HEK293T (cell line): ENCODE measurements around the gene MCTP2.

Source experiments
- ARNT ChIP-seq: fragments of 450-650 bp; IDR thresholded peaks from 2 replicates; pipeline ENCODE4 v1.6.1; 2017; ENCODE audit warnings: mild to moderate bottlenecking
- BHLHE40 ChIP-seq: fragments of 450-650 bp; IDR thresholded peaks from 2 replicates; pipeline ENCODE4 v1.6.1; 2016; ENCODE audit warnings: mild to moderate bottlenecking, moderate library complexity, borderline replicate concordance
- ELF4 ChIP-seq: fragments of 450-650 bp; IDR thresholded peaks from 2 replicates; pipeline ENCODE4 v1.6.1; 2017; ENCODE audit warnings: antibody characterized with exemption
- FOXA1 ChIP-seq: fragments of 450-650 bp; IDR thresholded peaks from 2 replicates; pipeline ENCODE4 v1.6.1; 2016; ENCODE audit warnings: mild to moderate bottlenecking
- FOXK2 ChIP-seq: fragments of 450-650 bp; IDR thresholded peaks from 2 replicates; pipeline ENCODE4 v1.6.1; 2016; ENCODE audit warnings: mild to moderate bottlenecking
- FOXM1 ChIP-seq: fragments of 450-650 bp; IDR thresholded peaks from 2 replicates; pipeline ENCODE4 v1.6.1; 2017; ENCODE audit warnings: mild to moderate bottlenecking, borderline replicate concordance
- HDGF ChIP-seq: fragments of 450-650 bp; IDR thresholded peaks from 2 replicates; pipeline ENCODE4 v1.6.1; 2017; ENCODE audit warnings: antibody characterized with exemption, borderline replicate concordance
- NFRKB ChIP-seq: fragments of 450-650 bp; IDR thresholded peaks from 2 replicates; pipeline ENCODE4 v1.6.1; 2016; ENCODE audit warnings: mild to moderate bottlenecking, moderate library complexity
- PKNOX1 ChIP-seq: fragments of 450-650 bp; IDR thresholded peaks from 2 replicates; pipeline ENCODE4 v1.6.1; 2016
- SP1 ChIP-seq: fragments of 450-650 bp; IDR thresholded peaks from 2 replicates; pipeline ENCODE4 v1.6.1; 2017
- SUZ12 ChIP-seq: fragments of 450-650 bp; IDR thresholded peaks from 2 replicates; pipeline ENCODE4 v1.6.1; 2016; ENCODE audit warnings: mild to moderate bottlenecking
- TARDBP ChIP-seq: fragments of 450-650 bp; IDR thresholded peaks from 2 replicates; pipeline ENCODE4 v1.6.1; 2016
- ZNF384 ChIP-seq: fragments of 450-650 bp; IDR thresholded peaks from 2 replicates; pipeline ENCODE4 v1.6.1; 2016

DNA sequence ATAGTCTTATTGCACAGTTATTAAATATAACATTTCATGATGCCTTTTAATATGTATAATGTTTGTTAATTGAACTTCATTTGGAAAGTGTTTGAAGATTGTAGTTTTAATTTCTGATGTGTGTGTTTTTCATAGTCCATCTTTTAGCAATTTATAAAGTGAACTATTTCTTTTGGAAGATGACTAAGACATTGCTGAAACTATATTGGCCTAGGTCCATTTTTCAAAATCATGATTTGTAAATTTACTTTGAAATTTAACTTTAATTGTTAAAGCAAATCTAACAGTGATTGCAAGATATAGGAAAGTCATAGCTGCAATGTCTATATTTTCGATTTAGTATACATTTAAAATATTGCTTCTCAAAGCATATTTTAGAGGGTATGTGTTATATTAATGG lies 30.8 kb downstream of the MCTP2 start:
- TF ChIP-seq PKNOX1 = no peak
- no peak for TF ChIP-seq SP1
- TF ChIP-seq ELF4 = no peak
- TF ChIP-seq FOXA1 = no peak
- TF ChIP-seq SUZ12 = no peak
- TF ChIP-seq FOXM1 = no peak
- TF ChIP-seq FOXK2 = no peak
- TF ChIP-seq BHLHE40 = no peak
- TF ChIP-seq ARNT = no peak
- TF ChIP-seq NFRKB = no peak
- TF ChIP-seq TARDBP = no peak
- no peak for TF ChIP-seq HDGF
- no peak for TF ChIP-seq ZNF384
